H1 (cell line): ENCODE measurements around the gene ZNF45. TPM values are rescaled to one million over a fixed set of nuclear protein-coding genes. Genes with fewer than 3 reads are reported as not detected.

Source experiments
- CTCF ChIA-PET: fragments of 300-600 bp; sonication (Branson Sonifier 250); formaldehyde crosslinking; loops from one replicate; lab custom pipeline; 2021; ENCODE audit not compliant: partially characterized antibody; lab: Charles Lee
- POLR2A ChIA-PET: fragments of 300-600 bp; sonication (Branson Sonifier 250); formaldehyde crosslinking; loops from one replicate; lab custom pipeline; 2021; ENCODE audit warnings: inconsistent platforms; ENCODE audit not compliant: partially characterized antibody; lab: Charles Lee
- DNase-seq, 2 experiments: peaks; one replicate each; pipeline versions ENCODE4 v3.0.0 to v3.0.0-alpha.2; 2010 to 2022; ENCODE audit warnings: low spot score in 2 of 2, low read depth in 1 of 2, mixed read lengths in 1 of 2
- FAIRE-seq: peaks from 2 replicates; lab custom pipeline; 2011; peaks lifted over from hg19 to GRCh38; lab: Jason Lieb, UNC
- H2AFZ ChIP-seq: 2 replicates; pipeline ENCODE4 v1.8.1; 2012; ENCODE audit warnings: low read length, inconsistent platforms
- H2AK5ac ChIP-seq: 2 replicates; pipeline ENCODE4 v1.6.1; 2013; ENCODE audit warnings: low read depth, low read length
- H2BK120ac ChIP-seq: replicated peaks from 2 replicates; pipeline ENCODE3; 2013; ENCODE audit warnings: low read depth, low read length, inconsistent platforms
- H2BK12ac ChIP-seq: 2 replicates; pipeline ENCODE4 v1.6.1; 2013; ENCODE audit warnings: low read depth, low read length
- H2BK15ac ChIP-seq: 2 replicates; pipeline ENCODE4 v1.6.1; 2013; ENCODE audit warnings: low read length
- H2BK20ac ChIP-seq: 2 replicates; pipeline ENCODE4 v1.6.1; 2013; ENCODE audit warnings: low read length
- H2BK5ac ChIP-seq: 2 replicates; pipeline ENCODE4 v1.6.1; 2013; ENCODE audit warnings: low read depth, low read length
- H3K14ac ChIP-seq: 2 replicates; pipeline ENCODE4 v1.6.1; 2013; ENCODE audit warnings: inconsistent platforms; ENCODE audit not compliant: insufficient read length
- H3K18ac ChIP-seq: 2 replicates; pipeline ENCODE4 v1.6.1; 2013; ENCODE audit warnings: low read length; ENCODE audit errors: extremely low read depth
- H3K23ac ChIP-seq: 2 replicates; pipeline ENCODE4 v1.6.1; 2013; ENCODE audit warnings: inconsistent platforms; ENCODE audit not compliant: insufficient read length
- H3K23me2 ChIP-seq: 2 replicates; pipeline ENCODE4 v1.6.1; 2013; ENCODE audit warnings: low read depth, low read length
- H3K27ac ChIP-seq: 2 replicates; pipeline ENCODE4 v1.6.1; 2011; ENCODE audit warnings: low read depth, low read length, inconsistent platforms
- H3K27me3 ChIP-seq, 4 experiments: replicated peaks in 1 of 4; 1 replicate in 1 of 4; 2 replicates in 3 of 4; pipeline versions ENCODE4 v1.6.1 to v1.8.1; 2011 to 2013; ENCODE audit warnings: low read length in 3 of 4, mild to moderate bottlenecking in 3 of 4, inconsistent platforms in 2 of 4, mixed read lengths in 2 of 4, moderate library complexity in 1 of 4; ENCODE audit not compliant: control insufficient read depth in 3 of 4, insufficient read depth in 3 of 4; ENCODE audit errors: extremely low read depth in 1 of 4
- H3K36me3 ChIP-seq, 4 experiments: 2 replicates each; pipeline versions ENCODE4 v1.6.1 to v1.8.1; 2011 to 2013; ENCODE audit warnings: mild to moderate bottlenecking in 4 of 4, low read length in 3 of 4, moderate library complexity in 2 of 4, control low read depth in 1 of 4, inconsistent platforms in 1 of 4; ENCODE audit not compliant: insufficient read depth in 4 of 4, control insufficient read depth in 2 of 4
- H3K4ac ChIP-seq: replicated peaks from 2 replicates; pipeline ENCODE3; 2013; ENCODE audit warnings: low read length, low read depth, mixed read lengths, inconsistent platforms; ENCODE audit not compliant: insufficient read length
- H3K4me1 ChIP-seq, 4 experiments: replicated peaks in 1 of 4; 1 replicate in 1 of 4; 2 replicates in 3 of 4; pipeline versions ENCODE4 v1.6.1 to v1.8.1; 2011 to 2013; ENCODE audit warnings: low read length in 3 of 4, inconsistent platforms in 2 of 4, mixed read lengths in 1 of 4; ENCODE audit not compliant: insufficient read depth in 4 of 4, control insufficient read depth in 3 of 4
- H3K4me2 ChIP-seq, 2 experiments: 2 replicates each; pipeline versions ENCODE4 v1.6.1 to v1.8.1; 2011 to 2013; ENCODE audit warnings: low read depth in 2 of 2, low read length in 2 of 2, control low read depth in 1 of 2, inconsistent platforms in 1 of 2, mild to moderate bottlenecking in 1 of 2; ENCODE audit not compliant: insufficient read depth in 1 of 2
- H3K4me3 ChIP-seq, 4 experiments: fragments of 200-600, 300-600 bp in 1 of 4; sonication (generic), shearing (Covaris generic), sonication (Bioruptor Twin) in 1 of 4; 2 replicates each; pipeline versions ENCODE4 v1.5.1 to v1.8.1; 2011 to 2016; ENCODE audit warnings: low read length in 4 of 4, low read depth in 3 of 4, control low read depth in 2 of 4, inconsistent platforms in 2 of 4, mild to moderate bottlenecking in 2 of 4, mixed read lengths in 1 of 4, moderate library complexity in 1 of 4; ENCODE audit not compliant: insufficient read depth in 2 of 4; ENCODE audit errors: extremely low read depth in 1 of 4
- H3K56ac ChIP-seq: replicated peaks from 2 replicates; pipeline ENCODE3; 2013; ENCODE audit warnings: low read depth, mild to moderate bottlenecking, mixed read lengths, low read length, inconsistent platforms; ENCODE audit not compliant: insufficient read length
- H3K79me1 ChIP-seq: 2 replicates; pipeline ENCODE4 v1.6.1; 2013; ENCODE audit warnings: low read depth, low read length, control low read depth
- H3K79me2 ChIP-seq, 2 experiments: 2 replicates each; pipeline versions ENCODE4 v1.6.1 to v1.8.1; 2012 to 2013; ENCODE audit warnings: low read length in 2 of 2, mild to moderate bottlenecking in 2 of 2, inconsistent platforms in 1 of 2; ENCODE audit not compliant: insufficient read depth in 2 of 2, control insufficient read depth in 1 of 2
- H3K9ac ChIP-seq, 4 experiments: replicated peaks in 1 of 4; 1 replicate in 1 of 4; 2 replicates in 3 of 4; pipeline versions ENCODE4 v1.6.1 to v1.8.1; 2011 to 2013; ENCODE audit warnings: low read depth in 3 of 4, low read length in 3 of 4, control low read depth in 2 of 4, mild to moderate bottlenecking in 2 of 4, moderate library complexity in 2 of 4, inconsistent platforms in 1 of 4; ENCODE audit errors: extremely low read depth in 1 of 4
- H3K9me3 ChIP-seq, 2 experiments: 2 replicates each; pipeline versions ENCODE4 v1.6.1 to v1.8.1; 2012 to 2013; ENCODE audit warnings: mild to moderate bottlenecking in 2 of 2, moderate library complexity in 2 of 2, control low read depth in 1 of 2, inconsistent platforms in 1 of 2, low read depth in 1 of 2, low read length in 1 of 2, mixed read lengths in 1 of 2; ENCODE audit not compliant: insufficient read depth in 2 of 2
- H4K20me1 ChIP-seq, 2 experiments: replicated peaks in 1 of 2; 2 replicates each; pipeline versions ENCODE3 to v1.8.1; 2011 to 2013; ENCODE audit warnings: inconsistent platforms in 2 of 2, low read length in 2 of 2, mild to moderate bottlenecking in 1 of 2; ENCODE audit not compliant: insufficient read depth in 2 of 2, control insufficient read depth in 1 of 2
- H4K5ac ChIP-seq: 2 replicates; pipeline ENCODE4 v1.6.1; 2013; ENCODE audit warnings: low read length, low read depth, mixed read lengths, inconsistent platforms; ENCODE audit not compliant: insufficient read length
- H4K8ac ChIP-seq: 2 replicates; pipeline ENCODE4 v1.8.0; 2013; ENCODE audit warnings: mild to moderate bottlenecking, moderate library complexity, low read length, inconsistent platforms; ENCODE audit not compliant: insufficient read depth; ENCODE audit errors: extremely low read depth
- H4K91ac ChIP-seq: replicated peaks from 2 replicates; pipeline ENCODE3; 2013; ENCODE audit warnings: low read length, mixed read lengths, inconsistent platforms; ENCODE audit not compliant: insufficient read length
- CBX5 ChIP-seq: fragments of 300-800, 300-1000 bp; sonication (generic); IDR thresholded peaks from 2 replicates; pipeline ENCODE4 v1.7.1; 2016; ENCODE audit warnings: antibody characterized with exemption, low read length, low read depth
- CEBPB ChIP-seq: IDR thresholded peaks from 2 replicates; pipeline ENCODE4 v1.6.1; 2012; ENCODE audit warnings: low read depth, low read length
- CHD1 ChIP-seq: IDR thresholded peaks from 2 replicates; pipeline ENCODE4 v1.6.1; 2012; ENCODE audit warnings: low read depth, low read length, improper control_type of control experiment
- CHD2 ChIP-seq: IDR thresholded peaks from 2 replicates; pipeline ENCODE4 v1.6.1; 2012; ENCODE audit warnings: low read length, improper control_type of control experiment
- CREB1 ChIP-seq: IDR thresholded peaks from 2 replicates; pipeline ENCODE4 v1.6.1; 2012; ENCODE audit warnings: inconsistent platforms
- CTBP2 ChIP-seq: IDR thresholded peaks from 2 replicates; pipeline ENCODE4 v1.7.0; 2011; ENCODE audit warnings: borderline replicate concordance, mild to moderate bottlenecking, moderate library complexity, mixed read lengths, low read length; ENCODE audit not compliant: insufficient read depth, insufficient read length
- KDM4A ChIP-seq: IDR thresholded peaks from one replicate; pipeline ENCODE4 v1.7.1; 2012; ENCODE audit warnings: low read depth, mild to moderate bottlenecking, moderate library complexity, low read length, inconsistent platforms; ENCODE audit not compliant: severe bottlenecking
- NANOG ChIP-seq: IDR thresholded peaks from 2 replicates; pipeline ENCODE4 v1.6.1; 2011; ENCODE audit warnings: low read length, low read depth, mild to moderate bottlenecking, inconsistent platforms; ENCODE audit not compliant: insufficient read depth, poor library complexity, severe bottlenecking
- POLR2A ChIP-seq, 2 experiments: IDR thresholded peaks; 1 replicate in 1 of 2; 2 replicates in 1 of 2; pipeline ENCODE4 v1.6.1; 2011; ENCODE audit warnings: low read depth in 2 of 2, low read length in 2 of 2, mild to moderate bottlenecking in 2 of 2; ENCODE audit errors: control extremely low read depth in 1 of 2
- POU5F1 ChIP-seq: IDR thresholded peaks from 2 replicates; pipeline ENCODE4 v1.6.1; 2011; ENCODE audit warnings: low read depth, mild to moderate bottlenecking, low read length, moderate library complexity
- SIN3A ChIP-seq, 2 experiments: IDR thresholded peaks in 1 of 2; conservative IDR thresholded peaks in 1 of 2; 2 replicates each; pipeline ENCODE4 v1.6.1; 2011 to 2012; ENCODE audit warnings: low read length in 2 of 2, improper control_type of control experiment in 1 of 2, low read depth in 1 of 2, mild to moderate bottlenecking in 1 of 2
- SIX5 ChIP-seq: IDR thresholded peaks from 2 replicates; pipeline ENCODE4 v1.6.1; 2011; ENCODE audit warnings: mild to moderate bottlenecking, low read depth, low read length
- SP1 ChIP-seq: IDR thresholded peaks from 2 replicates; pipeline ENCODE4 v1.6.1; 2011; ENCODE audit warnings: low read depth, low read length
- SRF ChIP-seq: IDR thresholded peaks from 2 replicates; pipeline ENCODE4 v1.6.1; 2011; ENCODE audit warnings: mild to moderate bottlenecking, low read depth, low read length, moderate library complexity
- TBP ChIP-seq: IDR thresholded peaks from 2 replicates; pipeline ENCODE4 v1.6.1; 2011; ENCODE audit warnings: low read depth, low read length, improper control_type of control experiment
- TCF12 ChIP-seq: IDR thresholded peaks from 2 replicates; pipeline ENCODE4 v1.6.1; 2011; ENCODE audit warnings: low read depth, mild to moderate bottlenecking, low read length
- whole genome bisulfite sequencing, 2 experiments: shearing (Covaris generic) in 1 of 2; methylation state at CpG; one replicate each; pipeline versions ENCODE4 v1.1.6 to v1.1.7; 2013 to 2015; ENCODE audit warnings: low lambda C conversion rate in 2 of 2, mixed read lengths in 2 of 2, inconsistent platforms in 1 of 2, low coverage in 1 of 2, missing lambda C conversion rate in 1 of 2; ENCODE audit not compliant: insufficient replicate concordance in 2 of 2, insufficient coverage in 1 of 2, insufficient read length in 1 of 2; ENCODE audit errors: extremely low coverage in 1 of 2, missing lambda C conversion rate in 1 of 2; 5-methylcytosine and 5-hydroxymethylcytosine counted together
- polyA plus RNA-seq, 7 experiments: library from polyadenylated mRNA; depleted of rRNA in 3 of 7; stranded (reverse) in 5 of 7; unstranded in 2 of 7; fragments of >200 nt in 5 of 7; fragments of 200-250 nt in 2 of 7; gene quantifications; 1 replicate in 5 of 7; 2 replicates in 1 of 7; 4 replicates in 1 of 7; pipeline versions ENCODE4 v1.2.1 to v1.2.3, GENCODE V29; 2011 to 2013; ENCODE audit warnings: missing spikeins in 2 of 7, mixed read lengths in 2 of 7
- total RNA-seq: library from RNA; stranded (reverse); fragmentation: NEBNext Ultra II Directional; extraction: Animal tissue kit (Norgen Biotek cat#: 25700); gene quantifications from 2 replicates; pipeline ENCODE4 v1.2.1, GENCODE V29; 2021

ZNF45 gene
- total and polyA plus RNA-seq, 2 of the 8 experiments (the other 6 are each of a cell fraction or from before 2014, with no cell fraction given) = 4.6 to 16.2 TPM

DNA sequence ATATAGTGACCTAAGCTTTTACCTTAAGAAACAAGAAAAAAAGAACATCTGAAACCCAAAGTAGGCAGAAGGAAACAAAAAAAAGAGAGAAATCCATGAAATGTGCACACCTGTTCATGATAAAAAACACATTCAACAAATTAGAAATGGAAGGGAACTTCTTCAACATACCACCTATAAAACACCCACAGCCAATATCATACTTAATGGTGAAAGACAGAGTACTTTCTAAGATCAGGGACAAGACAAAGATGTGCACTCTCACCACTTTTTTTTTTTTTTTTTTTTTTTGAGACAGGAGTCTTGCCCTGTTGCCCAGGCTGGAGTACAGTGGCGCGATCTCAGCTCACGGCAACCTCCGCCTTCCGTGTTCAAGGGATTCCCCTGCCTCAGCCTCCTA lies 29.2 kb downstream of the ZNF45 start:
- H4K20me1 ChIP-seq = no peaks in the 10 kb centered on the region
- H3K27me3 ChIP-seq = peaks cover 0 to 5% (median 2%) of the 10 kb centered on the region in 4 experiments; a peak in 4 of 7 replicates
- no peaks in the 10 kb centered on the region for H3K79me1 ChIP-seq
- H3K36me3 ChIP-seq = peaks cover 0 to 2% (median 0%) of the 10 kb centered on the region in 4 experiments; a peak in 1 of 8 replicates
- WGBS, 2 experiments = 79% methylated on average over 3 of the region's 5 CpGs; no CpG with 5 or more reads in 1 of the 2 experiments
- H3K4me2 ChIP-seq = no peak overlapping the region
- H2BK15ac ChIP-seq = no peak overlapping the region
- H3K56ac ChIP-seq = no peak overlapping the region
- no peak overlapping the region for H2AK5ac ChIP-seq
- H3K9me3 ChIP-seq = peaks cover 31 to 42% of the 10 kb centered on the region in 2 experiments
- H3K14ac ChIP-seq = no peak overlapping the region
- ChIA-PET POLR2A (no interaction called here), CTCF (no interaction called here)
- H2BK120ac ChIP-seq = no peak overlapping the region
- H2BK12ac ChIP-seq = no peak overlapping the region
- H2AFZ ChIP-seq = no peak overlapping the region
- H3K4me1 ChIP-seq = peaks cover 0 to 4% (median under 1%) of the 10 kb centered on the region in 4 experiments; a peak in 2 of 7 replicates
- H4K5ac ChIP-seq = no peak overlapping the region
- no peak overlapping the region for H2BK5ac ChIP-seq
- H3K4me3 ChIP-seq = no peak overlapping the region
- H3K4ac ChIP-seq = no peak overlapping the region
- no peak overlapping the region for H3K27ac ChIP-seq
- no peak overlapping the region for H3K9ac ChIP-seq
- DNase-seq (no peak), FAIRE-seq (no peak)
- H3K23me2 ChIP-seq = peaks cover 6% of the 10 kb centered on the region
- H4K91ac ChIP-seq = no peak overlapping the region
- no peak overlapping the region for H2BK20ac ChIP-seq
- no peak overlapping the region for H3K23ac ChIP-seq
- no peaks in the 10 kb centered on the region for H3K79me2 ChIP-seq
- H3K18ac ChIP-seq = no peak overlapping the region
- H4K8ac ChIP-seq = no peak overlapping the region
- TF ChIP-seq POU5F1 (no peak), SRF (no peak), KDM4A (no peak), TBP (no peak), CHD2 (no peak), SIN3A (conservative IDR thresholded peaks at IDR 0.05 in 1 of 2, IDR thresholded peaks at IDR 0.05 in 1 of 2; ENCODE audit: low read depth in 1 of 2, low read length in 2 of 2) (no peak), CEBPB (no peak), NANOG (no peak), SIX5 (no peak), CTBP2 (no peak), SP1 (no peak), POLR2A (IDR thresholded peaks at IDR 0.05; ENCODE audit: control extremely low read depth in 1 of 2, low read depth in 2 of 2, low read length in 2 of 2) (no peak), CHD1 (no peak), CBX5 (no peak), CREB1 (no peak), TCF12 (no peak)
